HCT116 (cell line): ENCODE measurements around the gene AATF.

Experiments used
- CTCF ChIP-seq, 3 experiments: fragments of 200-600 bp in 1 of 3; sonication (generic) in 1 of 3; IDR thresholded peaks in 2 of 3; conservative IDR thresholded peaks in 1 of 3; 2 replicates each; pipeline ENCODE4 v1.5.1; 2012 to 2017; ENCODE audit warnings: low read depth in 2 of 3, low read length in 2 of 3, antibody characterized with exemption in 1 of 3, borderline replicate concordance in 1 of 3, control low read depth in 1 of 3, mild to moderate bottlenecking in 1 of 3, mixed read lengths in 1 of 3, mixed run types in 1 of 3, moderate library complexity in 1 of 3; ENCODE audit not compliant: insufficient read depth in 1 of 3
- EGR1 ChIP-seq: IDR thresholded peaks from 2 replicates; pipeline ENCODE4 v1.6.1; 2012; ENCODE audit warnings: low read depth
- EZH2 ChIP-seq: fragments of 200-600 bp; sonication (generic); IDR thresholded peaks from 2 replicates; pipeline ENCODE4 v1.6.1; 2017; ENCODE audit warnings: antibody characterized with exemption, mixed run types
- JUND ChIP-seq: IDR thresholded peaks from 2 replicates; pipeline ENCODE4 v1.6.1; 2012
- MAX ChIP-seq: IDR thresholded peaks from 2 replicates; pipeline ENCODE4 v1.6.1; 2012
- POLR2A ChIP-seq: IDR thresholded peaks from 2 replicates; pipeline ENCODE4 v1.7.0; 2011; ENCODE audit warnings: borderline replicate concordance; ENCODE audit not compliant: insufficient read depth, insufficient read length; ENCODE audit errors: extremely low read depth
- POLR2AphosphoS5 ChIP-seq: IDR thresholded peaks from 2 replicates; pipeline ENCODE4 v1.6.1; 2011; ENCODE audit warnings: mild to moderate bottlenecking, low read depth, low read length, moderate library complexity
- RAD21 ChIP-seq: IDR thresholded peaks from 2 replicates; pipeline ENCODE4 v1.6.1; 2012; ENCODE audit warnings: low read depth, mild to moderate bottlenecking
- SRF ChIP-seq: IDR thresholded peaks from 2 replicates; pipeline ENCODE4 v1.6.1; 2012; ENCODE audit warnings: low read depth
- YY1 ChIP-seq: IDR thresholded peaks from 2 replicates; pipeline ENCODE4 v1.6.1; 2011; ENCODE audit warnings: low read length, low read depth, moderate library complexity, mild to moderate bottlenecking; ENCODE audit not compliant: insufficient replicate concordance; ENCODE audit errors: extremely low read depth
- ZFX ChIP-seq: fragments of 450-650 bp; IDR thresholded peaks from 2 replicates; pipeline ENCODE4 v1.6.1; 2017
- ZNF274 ChIP-seq: fragments of 200-500 bp; sonication (Bioruptor generic); IDR thresholded peaks from 2 replicates; pipeline ENCODE4 v1.6.1; 2014; ENCODE audit warnings: mild to moderate bottlenecking, low read depth, low read length, inconsistent platforms

- no peak for TF ChIP-seq ZNF274
- TF ChIP-seq CTCF (IDR thresholded peaks at IDR 0.05 in 2 of 3, conservative IDR thresholded peaks at IDR 0.05 in 1 of 3; ENCODE audit: borderline replicate concordance in 1 of 3, insufficient read depth in 1 of 3, low read depth in 2 of 3, low read length in 2 of 3), result no peak
- TF ChIP-seq JUND, result no peak
- TF ChIP-seq EZH2, result no peak
- TF ChIP-seq RAD21, result no peak
- no peak for TF ChIP-seq POLR2A
- TF ChIP-seq ZFX, result no peak
- no peak for TF ChIP-seq MAX
- TF ChIP-seq POLR2AphosphoS5, result no peak
- no peak for TF ChIP-seq YY1
- TF ChIP-seq EGR1, result no peak
- TF ChIP-seq SRF, result no peak
Observed at GRCh38 chr17:36951084-36951789, 2.5 kb downstream of the AATF start.
